Heart right ventricle (tissue), 16 donors: ENCODE measurements around the gene PEPD. TPM values are rescaled to one million over a fixed set of nuclear protein-coding genes. Genes with fewer than 3 reads are reported as not detected.
A peak's percentile ranks its signal among the peaks of the same experiment; 100 is the strongest.

ENCODE experiments used
- ATAC-seq, 8 donors: fragments of 200-7000 bp; cut with Tn5 transposase; one replicate each; pipeline ENCODE4 v1.9.1; 2020; ENCODE audit warnings: mild to moderate bottlenecking in 8 of 8, moderate library complexity in 8 of 8, moderate number of reproducible peaks in 1 of 8
- DNase-seq, 2 donors: peaks; one replicate each; pipeline ENCODE4 v3.0.0-alpha.2; 2020
- H3K27ac ChIP-seq, 10 donors: fragments of 200-600 bp; sonication (generic) in 2 of 10; one replicate each; pipeline versions ENCODE4 v1.5.0 to v1.8.0; 2020 to 2022; ENCODE audit warnings: mild to moderate bottlenecking in 3 of 10
- H3K27me3 ChIP-seq, 7 donors: fragments of 200-600 bp; one replicate each; pipeline ENCODE4 v1.8.0; 2021 to 2022; ENCODE audit warnings: mild to moderate bottlenecking in 2 of 7
- H3K36me3 ChIP-seq, 9 donors: fragments of 200-600 bp; sonication (generic) in 1 of 9; one replicate each; pipeline versions ENCODE4 v1.5.0 to v1.8.0; 2020 to 2022; ENCODE audit warnings: mild to moderate bottlenecking in 2 of 9
- H3K4me1 ChIP-seq, 9 donors: fragments of 200-600 bp; sonication (generic) in 1 of 9; one replicate each; pipeline versions ENCODE4 v1.5.0 to v1.8.0; 2020 to 2022; ENCODE audit warnings: mild to moderate bottlenecking in 4 of 9
- H3K4me3 ChIP-seq, 10 donors: fragments of 200-600 bp; sonication (generic) in 2 of 10; one replicate each; pipeline versions ENCODE4 v1.5.0 to v1.8.0; 2020 to 2022; ENCODE audit warnings: mild to moderate bottlenecking in 7 of 10, moderate library complexity in 2 of 10
- H3K9me3 ChIP-seq, 11 donors: fragments of 200-600 bp in 10 of 11; sonication (generic) in 2 of 11; one replicate each; pipeline versions ENCODE4 v1.5.0 to v1.8.0; 2013 to 2022; ENCODE audit warnings: mild to moderate bottlenecking in 2 of 11, control low read depth in 1 of 11, moderate library complexity in 1 of 11
- whole genome bisulfite sequencing, 2 donors: extraction: QIAGEN DNeasy Blood & Tissue Kit; methylation state at CpG; one replicate each; pipeline ENCODE4 v1.1.7; 2013; ENCODE audit warnings: inconsistent platforms in 1 of 2; 5-methylcytosine and 5-hydroxymethylcytosine counted together
- intact Hi-C, 10 donors: fragments of 100-400 bp; cut with DNase I; formaldehyde crosslinking; loops; one replicate each; pipeline versions ENCODE4 v1.11.1 to v1.14.2; 2022
- polyA plus RNA-seq, 2 donors: library from polyadenylated mRNA; stranded (reverse); fragments of 200-250 nt; gene quantifications; one replicate each; pipeline ENCODE4 v1.2.3, GENCODE V29; 2013
- total RNA-seq, 10 donors: library from RNA; stranded (reverse); fragmentation: NEBNext Ultra II Directional in 3 of 10; extraction: Animal tissue kit (Norgen Biotek cat#: 25700) in 3 of 10; gene quantifications; one replicate each; pipeline versions ENCODE4 v1.2.1 to v1.2.4, GENCODE V29; 2021 to 2023
- TF ChIP-seq, protein P1 (sequence below), 9 donors: fragments of 200-600 bp; sonication (generic) in 2 of 9; IDR thresholded peaks; one replicate each; pipeline versions ENCODE4 v1.5.0 to v1.8.0; 2021 to 2022; ENCODE audit warnings: antibody characterized with exemption in 9 of 9, mild to moderate bottlenecking in 5 of 9, moderate library complexity in 1 of 9
- donor health status: Arrhythmogenic right ventricular cardiomyopathy.
- donor health status: ischemic (EF 13 %, LVEDD 7.1; RV severe dilation, severe dysfunction).
- donor health status: healthy with polysubstance abuse.
- donor health status: DM: no; HTN: yes; CAD: no.
- donor health status: DM: no; HTN: no; CAD: no.
- donor health status: ischemic (EF 25% LVEDD 6.9; RV normal size, moderate dysfunction).
- donor health status: ischemic (EF 25% LVEDD 5.7; RV mildly dilated, moderate dysfunction).
- donor health status: healthy.
- donor health status: DM: yes; HTN: yes; CAD: no.
- donor health status: Ischemic cardiomyopathy.
- donor health status: ischemic (EF 35%, LVEDD 5.7; RV mildly dilated, moderate dysfunction).
- donor health status: nonischemic (EF 11% LVEDD 7.7; RV severe dilation, severe dysfunction).
- donor health status: DM: yes; HTN: yes; CAD: no.
- donor health status: PGD.
- donor health status: ischemic (EF 29% LVEDD 5.4; RV normal size, mild dysfunction).
- donor health status: nonischemic (EF 23%, LVEDD 6.1; RV moderate dilation, normal function).

PEPD gene
- total and polyA plus RNA-seq, 12 donors, result 20.4 to 47.7 (median 26.8) TPM

DNA sequence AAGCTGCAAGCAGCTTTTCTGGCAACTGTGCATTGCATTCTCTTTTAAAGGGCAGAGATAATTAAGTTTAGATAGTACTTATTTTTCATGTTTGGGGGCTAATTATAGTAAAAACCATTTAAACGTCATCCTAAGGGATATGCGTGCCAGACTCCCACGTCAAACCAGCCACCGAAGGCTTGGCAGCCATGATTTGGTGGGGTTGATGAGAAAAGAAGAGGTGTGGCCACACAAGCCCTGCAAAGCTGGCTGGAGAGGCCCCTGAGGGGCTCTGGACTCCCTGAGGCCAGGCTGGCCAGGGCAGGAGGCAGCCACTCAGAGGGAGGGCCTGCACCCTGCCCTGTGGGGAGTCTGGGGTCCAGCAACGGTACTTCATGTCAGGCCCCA is 17.5 kb downstream of the PEPD start:
- H3K27ac ChIP-seq, result no peak overlapping the region
- 53 to 71% methylated on average over 5 of the region's 5 CpGs for WGBS, 2 donors
- H3K36me3 ChIP-seq, result peaks cover 0 to 30% (median 6%) of the 10 kb centered on the region in 9 donors
- TF ChIP-seq, protein P1, sequence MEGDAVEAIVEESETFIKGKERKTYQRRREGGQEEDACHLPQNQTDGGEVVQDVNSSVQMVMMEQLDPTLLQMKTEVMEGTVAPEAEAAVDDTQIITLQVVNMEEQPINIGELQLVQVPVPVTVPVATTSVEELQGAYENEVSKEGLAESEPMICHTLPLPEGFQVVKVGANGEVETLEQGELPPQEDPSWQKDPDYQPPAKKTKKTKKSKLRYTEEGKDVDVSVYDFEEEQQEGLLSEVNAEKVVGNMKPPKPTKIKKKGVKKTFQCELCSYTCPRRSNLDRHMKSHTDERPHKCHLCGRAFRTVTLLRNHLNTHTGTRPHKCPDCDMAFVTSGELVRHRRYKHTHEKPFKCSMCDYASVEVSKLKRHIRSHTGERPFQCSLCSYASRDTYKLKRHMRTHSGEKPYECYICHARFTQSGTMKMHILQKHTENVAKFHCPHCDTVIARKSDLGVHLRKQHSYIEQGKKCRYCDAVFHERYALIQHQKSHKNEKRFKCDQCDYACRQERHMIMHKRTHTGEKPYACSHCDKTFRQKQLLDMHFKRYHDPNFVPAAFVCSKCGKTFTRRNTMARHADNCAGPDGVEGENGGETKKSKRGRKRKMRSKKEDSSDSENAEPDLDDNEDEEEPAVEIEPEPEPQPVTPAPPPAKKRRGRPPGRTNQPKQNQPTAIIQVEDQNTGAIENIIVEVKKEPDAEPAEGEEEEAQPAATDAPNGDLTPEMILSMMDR (IDR thresholded peaks at IDR 0.05), result no peak
- H3K9me3 ChIP-seq, result no peaks in the 10 kb centered on the region
- H3K4me1 ChIP-seq, result peaks cover 0 to 26% (median 20%) of the 10 kb centered on the region in 9 donors
- no peak for DNase-seq
- peak in 2 of 8 donors; percentile 15 to 29 for ATAC-seq
- no peaks in the 10 kb centered on the region for H3K27me3 ChIP-seq
- intact Hi-C loops, result no loop called here
- no peak overlapping the region for H3K4me3 ChIP-seq

- intact Hi-C loops, result no loop called here
- peaks cover 0 to 31% (median 6%) of the 10 kb centered on the region in 9 donors for H3K36me3 ChIP-seq
- H3K4me3 ChIP-seq, result no peak overlapping the region
- no peak for ATAC-seq
- no peak for DNase-seq
- TF ChIP-seq, protein P1 (IDR thresholded peaks at IDR 0.05), result no peak
- H3K27ac ChIP-seq, result no peak overlapping the region
- H3K27me3 ChIP-seq, result no peaks in the 10 kb centered on the region
- 83 to 85% methylated on average over 21 of the region's 21 CpGs for WGBS, 2 donors
- no peaks in the 10 kb centered on the region for H3K9me3 ChIP-seq
- H3K4me1 ChIP-seq, result peaks cover 0 to 21% (median 16%) of the 10 kb centered on the region in 9 donors
Measured at GRCh38 chr19:33503433-33504057, 18.0 kb downstream of the PEPD start.

- DNase-seq (no peak), ATAC-seq (no peak)
- intact Hi-C loops, result no loop called here
- no peak overlapping the region for H3K27ac ChIP-seq
- H3K27me3 ChIP-seq, result no peaks in the 10 kb centered on the region
- TF ChIP-seq, protein P1 (IDR thresholded peaks at IDR 0.05), result no peak
- no peak overlapping the region for H3K4me3 ChIP-seq
- 85 to 90% methylated on average over 6 of the region's 6 CpGs for WGBS, 2 donors
- H3K9me3 ChIP-seq, result no peaks in the 10 kb centered on the region
- H3K4me1 ChIP-seq, result peaks cover 0 to 16% (median 11%) of the 10 kb centered on the region in 9 donors
- H3K36me3 ChIP-seq, result peaks cover 0 to 31% (median 6%) of the 10 kb centered on the region in 9 donors
Measured at GRCh38 chr19:33503030-33503429, 18.6 kb downstream of the PEPD start.

GRCh38 chr19:33502521-33502920 is 19.1 kb downstream of the PEPD start:
- DNase-seq, result no peak
- Histone ChIP-seq H3K27ac (no peak overlapping the region), H3K27me3 (no peaks in the 10 kb centered on the region), H3K4me3 (no peak overlapping the region), H3K9me3 (no peaks in the 10 kb centered on the region), H3K4me1 (peaks cover 0 to 10% (median 6%) of the 10 kb centered on the region in 9 donors), H3K36me3 (peaks cover 0 to 36% (median 6%) of the 10 kb centered on the region in 9 donors)
- 96 to 98% methylated on average over 4 of the region's 4 CpGs for WGBS, 2 donors
- intact Hi-C loops, result no loop called here
- no peak for ATAC-seq
- TF ChIP-seq, protein P1 (IDR thresholded peaks at IDR 0.05), result no peak
